Measurements from ENCODE around the gene STON2. TPM values are rescaled to one million over a fixed set of nuclear protein-coding genes. Genes with fewer than 3 reads are reported as not detected.

The STON2 gene
- polyA plus RNA-seq, 1 experiment = not detected

DNA sequence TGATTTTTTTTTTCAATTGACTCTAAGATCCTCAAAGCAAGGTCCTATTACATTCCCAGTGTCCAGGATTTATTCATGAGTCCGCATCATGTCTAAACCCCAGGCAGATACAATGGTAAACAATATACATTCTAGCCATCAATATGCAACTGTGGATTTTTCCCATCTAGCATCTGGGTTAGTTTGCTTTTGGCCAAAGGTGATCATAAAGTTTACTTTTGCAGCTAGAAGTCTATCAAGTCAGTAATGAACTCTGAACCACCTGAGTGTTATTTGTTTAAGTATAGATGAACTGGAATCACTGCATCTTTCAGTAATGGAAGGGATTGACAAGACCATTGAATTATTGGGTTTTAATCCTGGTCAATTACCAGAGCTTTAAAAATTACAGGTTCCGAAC lies 80.8 kb downstream of the STON2 start:
- Histone ChIP-seq H3K27me3 (ENCODE audit: control insufficient read depth, insufficient read depth, low read length) (no peaks in the 10 kb centered on the region), H3K9me3 (ENCODE audit: control insufficient read depth, insufficient read depth, low read length) (no peaks in the 10 kb centered on the region), H3K27ac (ENCODE audit: low read depth, low read length) (no peak overlapping the region), H3K4me3 (ENCODE audit: low read depth, low read length) (no peak overlapping the region)
- ChIA-PET POLR2A (no interaction called here), CTCF (no interaction called here)
- TF ChIP-seq, protein P1, sequence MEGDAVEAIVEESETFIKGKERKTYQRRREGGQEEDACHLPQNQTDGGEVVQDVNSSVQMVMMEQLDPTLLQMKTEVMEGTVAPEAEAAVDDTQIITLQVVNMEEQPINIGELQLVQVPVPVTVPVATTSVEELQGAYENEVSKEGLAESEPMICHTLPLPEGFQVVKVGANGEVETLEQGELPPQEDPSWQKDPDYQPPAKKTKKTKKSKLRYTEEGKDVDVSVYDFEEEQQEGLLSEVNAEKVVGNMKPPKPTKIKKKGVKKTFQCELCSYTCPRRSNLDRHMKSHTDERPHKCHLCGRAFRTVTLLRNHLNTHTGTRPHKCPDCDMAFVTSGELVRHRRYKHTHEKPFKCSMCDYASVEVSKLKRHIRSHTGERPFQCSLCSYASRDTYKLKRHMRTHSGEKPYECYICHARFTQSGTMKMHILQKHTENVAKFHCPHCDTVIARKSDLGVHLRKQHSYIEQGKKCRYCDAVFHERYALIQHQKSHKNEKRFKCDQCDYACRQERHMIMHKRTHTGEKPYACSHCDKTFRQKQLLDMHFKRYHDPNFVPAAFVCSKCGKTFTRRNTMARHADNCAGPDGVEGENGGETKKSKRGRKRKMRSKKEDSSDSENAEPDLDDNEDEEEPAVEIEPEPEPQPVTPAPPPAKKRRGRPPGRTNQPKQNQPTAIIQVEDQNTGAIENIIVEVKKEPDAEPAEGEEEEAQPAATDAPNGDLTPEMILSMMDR (IDR thresholded peaks at IDR 0.05; ENCODE audit: low read depth, low read length) = no peak
- DNase-seq (ENCODE audit: low read depth, low spot score) = no peak

DNA sequence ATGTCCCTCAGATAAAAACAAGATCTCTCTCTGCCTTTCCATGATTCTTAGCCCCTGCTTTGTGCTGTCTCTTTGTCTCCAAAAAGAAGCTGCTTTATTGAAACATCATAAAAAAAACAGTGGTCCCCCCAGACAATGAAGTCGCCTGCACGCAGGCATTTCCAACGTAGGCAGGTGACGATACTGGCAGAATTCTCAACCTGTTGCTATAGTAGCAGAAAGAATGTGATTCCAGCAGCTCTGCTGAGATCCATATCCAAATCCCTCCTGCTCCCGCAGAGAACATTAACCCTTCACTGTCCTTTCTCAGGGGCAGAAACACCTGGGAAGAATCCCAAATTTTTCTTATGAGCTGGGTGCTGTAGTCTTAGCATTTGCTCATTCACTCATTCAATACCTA lies 84.8 kb downstream of the STON2 start:
- Histone ChIP-seq H3K27ac (ENCODE audit: low read depth, low read length) (no peak overlapping the region), H3K4me3 (ENCODE audit: low read depth, low read length) (no peak overlapping the region), H3K27me3 (ENCODE audit: control insufficient read depth, insufficient read depth, low read length) (no peaks in the 10 kb centered on the region), H3K9me3 (ENCODE audit: control insufficient read depth, insufficient read depth, low read length) (no peaks in the 10 kb centered on the region)
- ChIA-PET CTCF (no interaction called here), POLR2A (no interaction called here)
- TF ChIP-seq, protein P1 (IDR thresholded peaks at IDR 0.05; ENCODE audit: low read depth, low read length) = no peak
- DNase-seq (ENCODE audit: low read depth, low spot score) = no peak

DNA sequence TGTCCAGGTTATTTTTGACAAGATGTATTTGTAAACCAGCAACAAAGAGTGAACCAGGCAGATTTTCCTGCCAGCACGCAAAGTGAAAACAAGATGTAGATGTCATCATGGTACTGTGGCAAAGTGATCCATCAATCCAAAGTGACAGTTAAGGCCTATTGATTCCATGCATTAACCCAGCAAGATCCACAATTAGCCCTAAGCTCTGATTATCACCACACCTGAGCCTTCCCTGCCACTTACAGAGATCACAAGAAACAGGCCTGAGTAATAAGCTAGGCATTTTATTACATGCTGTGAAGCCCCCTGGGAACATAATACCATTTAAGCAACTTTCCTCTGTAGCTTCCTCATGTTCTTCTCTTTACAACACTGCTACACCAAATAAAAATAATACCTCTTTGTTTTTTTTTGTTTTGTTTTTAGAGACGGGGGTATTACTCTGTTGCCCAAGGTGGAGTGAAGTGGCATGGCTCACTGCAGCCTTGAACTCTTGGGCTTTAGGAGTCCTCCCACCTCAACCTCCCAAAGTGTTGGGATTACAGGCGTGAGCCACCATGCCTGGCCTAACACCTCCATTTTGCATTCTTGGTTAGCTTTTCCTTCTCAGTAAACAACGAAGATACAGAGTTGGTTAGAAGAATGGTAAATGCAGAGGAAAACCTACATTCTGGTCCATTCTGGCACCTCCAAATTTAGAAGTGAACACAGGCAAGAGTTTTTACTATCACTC lies 85.5 kb downstream of the STON2 start:
- Histone ChIP-seq H3K27me3 (ENCODE audit: control insufficient read depth, insufficient read depth, low read length) (no peaks in the 10 kb centered on the region), H3K27ac (ENCODE audit: low read depth, low read length) (no peak overlapping the region), H3K9me3 (ENCODE audit: control insufficient read depth, insufficient read depth, low read length) (no peaks in the 10 kb centered on the region), H3K4me3 (ENCODE audit: low read depth, low read length) (no peak overlapping the region)
- TF ChIP-seq, protein P1 (IDR thresholded peaks at IDR 0.05; ENCODE audit: low read depth, low read length) = no peak
- DNase-seq (ENCODE audit: low read depth, low spot score) = no peak
- ChIA-PET POLR2A (no interaction called here), CTCF (no interaction called here)

DNA sequence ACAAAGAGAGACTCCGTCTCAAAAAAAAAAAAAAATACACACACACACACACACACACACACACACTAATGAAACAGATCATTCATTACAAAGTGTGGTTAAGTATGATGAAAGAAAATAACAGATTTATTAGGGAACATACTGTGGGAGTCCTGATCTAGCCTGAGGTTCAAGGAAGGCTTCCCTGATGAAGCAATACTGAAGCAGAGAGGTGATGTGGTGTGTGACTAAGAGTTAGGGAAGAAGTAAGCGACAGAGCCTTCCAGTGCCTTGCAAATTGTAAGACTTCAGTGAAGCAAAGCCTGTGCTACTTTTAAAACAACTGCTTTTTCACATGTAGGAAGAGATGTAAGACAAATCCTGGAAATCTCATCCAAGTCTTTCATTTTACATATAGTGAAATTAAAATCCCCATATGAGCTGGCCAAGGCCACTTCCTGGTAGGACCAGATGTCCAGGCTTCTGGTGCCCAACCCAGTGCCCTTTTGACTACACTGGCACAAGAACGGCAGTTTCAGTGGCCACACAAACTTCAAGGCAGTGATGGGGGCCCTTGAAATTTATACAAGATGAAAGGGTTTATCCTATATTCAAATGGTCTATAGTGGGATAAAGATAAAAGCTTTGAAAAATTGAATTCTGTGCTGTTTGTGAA lies 86.2 kb downstream of the STON2 start:
- H3K27ac ChIP-seq (ENCODE audit: low read depth, low read length) = no peak overlapping the region
- H3K9me3 ChIP-seq (ENCODE audit: control insufficient read depth, insufficient read depth, low read length) = no peaks in the 10 kb centered on the region
- TF ChIP-seq, protein P1 (IDR thresholded peaks at IDR 0.05; ENCODE audit: low read depth, low read length) = no peak
- no peak overlapping the region for H3K4me3 ChIP-seq (ENCODE audit: low read depth, low read length)
- DNase-seq (ENCODE audit: low read depth, low spot score) = no peak
- ChIA-PET CTCF (no interaction called here), POLR2A (no interaction called here)
- no peaks in the 10 kb centered on the region for H3K27me3 ChIP-seq (ENCODE audit: control insufficient read depth, insufficient read depth, low read length)

DNA sequence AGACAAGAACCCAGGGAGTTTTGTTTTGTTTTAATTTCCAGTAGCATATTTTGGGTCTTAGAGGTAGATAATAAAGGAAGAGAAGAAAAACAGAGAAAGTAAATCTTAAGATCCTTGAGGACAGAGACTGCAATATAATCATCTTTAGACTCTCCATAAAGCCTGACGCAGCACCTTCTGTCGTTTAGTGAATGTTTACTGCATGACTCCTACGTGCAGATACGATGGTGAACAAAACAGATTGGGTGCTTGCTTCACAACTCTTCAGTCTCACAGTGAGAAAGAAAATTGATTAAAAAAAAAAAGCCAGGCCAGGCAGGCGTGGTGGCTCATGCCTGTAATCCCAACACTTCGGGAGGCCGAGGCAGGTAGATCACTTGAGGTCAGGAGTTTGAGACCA lies 86.9 kb downstream of the STON2 start:
- H3K27ac ChIP-seq (ENCODE audit: low read depth, low read length) = no peak overlapping the region
- no peak overlapping the region for H3K4me3 ChIP-seq (ENCODE audit: low read depth, low read length)
- DNase-seq (ENCODE audit: low read depth, low spot score) = no peak
- CTCF ChIA-PET = no interaction called here
- no peaks in the 10 kb centered on the region for H3K9me3 ChIP-seq (ENCODE audit: control insufficient read depth, insufficient read depth, low read length)
- POLR2A ChIA-PET = no interaction called here
- no peaks in the 10 kb centered on the region for H3K27me3 ChIP-seq (ENCODE audit: control insufficient read depth, insufficient read depth, low read length)
- TF ChIP-seq, protein P1 (IDR thresholded peaks at IDR 0.05; ENCODE audit: low read depth, low read length) = no peak

All from AG04450 (cell line).